ENCODE measurements around the gene MARS1. TPM values are rescaled to one million over a fixed set of nuclear protein-coding genes. Genes with fewer than 3 reads are reported as not detected.
A peak's percentile ranks its signal among the peaks of the same experiment; 100 is the strongest.
"Not testable (repeated sequence)": the region's sequence is repeated elsewhere in the genome, so short reads cannot be mapped to it uniquely, and the experiment has no call there.

Gene MARS1
- total RNA-seq, 1 donor from 2014 or later = 316 TPM

DNA sequence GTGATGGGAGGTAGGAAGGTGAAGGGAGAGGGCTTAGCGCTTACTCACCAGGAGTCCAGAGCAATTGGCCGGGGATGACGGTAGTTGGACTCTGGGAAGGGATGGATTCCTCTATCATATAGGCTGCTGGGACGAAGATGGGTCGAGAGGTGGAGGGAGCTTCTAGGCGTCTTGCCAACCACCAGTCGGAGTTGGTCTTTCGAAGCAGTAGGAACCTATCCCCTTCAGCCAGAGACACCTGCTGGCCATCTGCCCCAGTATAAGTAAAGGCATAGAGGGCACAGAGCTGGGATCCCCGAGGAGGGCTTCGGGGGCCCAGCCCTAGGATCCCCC, 8.9 kb upstream of the MARS1 start:
- H3K27me3 Mint-ChIP-seq = no peaks in the 10 kb centered on the region
- peak overlapping the region; percentile 97 for H3K27ac Mint-ChIP-seq
- intact Hi-C loops (cut with micrococcal nuclease) = loop anchor here (1.0 to 10.0 kb wide), 6 partner anchors 8 to 472 kb away; partner anchors contain the start of genes DDIT3, OS9, PIP4K2C and ZBTB39
- peaks cover 42% of the 10 kb centered on the region for H3K36me3 Mint-ChIP-seq (ENCODE audit: low read depth)
- no peaks in the 10 kb centered on the region for H3K9me3 Mint-ChIP-seq
- no peak for DNase-seq
- peak overlapping the region; percentile 96 for H3K4me3 Mint-ChIP-seq
- H3K4me1 Mint-ChIP-seq = peaks cover 63% of the 10 kb centered on the region

DNA sequence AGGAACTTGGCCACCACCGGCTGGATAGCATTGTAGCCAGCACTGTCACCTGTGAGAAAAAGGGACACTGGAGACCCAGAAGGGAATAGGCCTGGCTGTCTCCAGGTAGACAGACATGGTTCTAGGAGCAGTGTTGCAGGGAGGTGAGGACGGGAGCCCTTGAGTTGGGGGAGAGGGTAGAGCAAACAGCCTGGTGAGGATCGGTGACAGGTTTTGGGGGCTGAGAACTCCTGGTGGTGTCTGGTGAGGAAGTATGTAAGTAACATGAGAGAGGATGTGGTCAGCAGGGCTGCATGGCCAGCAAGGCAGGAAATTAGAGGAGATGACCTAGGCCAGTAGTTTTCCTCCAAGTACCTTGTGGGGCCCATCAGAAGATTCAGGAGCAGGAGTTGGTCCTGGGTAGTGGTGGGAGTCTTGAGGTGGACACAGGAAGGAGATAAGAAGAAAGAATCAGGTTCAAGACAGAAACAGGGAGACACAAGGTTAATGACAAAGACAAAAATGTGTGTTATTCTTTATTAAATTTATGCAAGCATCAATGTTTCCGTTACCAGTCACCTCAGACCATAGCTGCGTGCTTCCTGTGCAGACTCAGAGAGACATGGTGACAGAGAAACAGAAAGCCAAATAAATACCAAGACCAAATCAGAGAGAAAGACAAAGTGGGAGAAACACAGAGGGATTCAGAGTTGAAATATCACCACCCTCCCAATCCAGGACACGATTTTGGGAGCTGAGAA, 8.3 kb upstream of the MARS1 start, which contains the start of gene ARHGAP9:
Gene ARHGAP9, minus strand, starts transcription at position 491 of the 740 bp plus-strand sequence. Its CDS starts 460 bp downstream, at position 31.
- peaks cover 57% of the 10 kb centered on the region for H3K4me1 Mint-ChIP-seq
- peak within 1 kb of the TSS; percentile 97 for H3K27ac Mint-ChIP-seq
- DNase-seq = peak; percentile 88
- H3K36me3 Mint-ChIP-seq (ENCODE audit: low read depth) = peaks cover 37% of the 10 kb centered on the region
- H3K4me3 Mint-ChIP-seq = peak within 1 kb of the TSS; percentile 96
- no peaks in the 10 kb centered on the region for H3K9me3 Mint-ChIP-seq
- H3K27me3 Mint-ChIP-seq = no peaks in the 10 kb centered on the region
- intact Hi-C loops (cut with micrococcal nuclease) = loop anchor here (1.0 to 10.0 kb wide), 6 partner anchors 8 to 472 kb away; partner anchors contain the start of genes DDIT3, OS9, PIP4K2C and ZBTB39

DNA sequence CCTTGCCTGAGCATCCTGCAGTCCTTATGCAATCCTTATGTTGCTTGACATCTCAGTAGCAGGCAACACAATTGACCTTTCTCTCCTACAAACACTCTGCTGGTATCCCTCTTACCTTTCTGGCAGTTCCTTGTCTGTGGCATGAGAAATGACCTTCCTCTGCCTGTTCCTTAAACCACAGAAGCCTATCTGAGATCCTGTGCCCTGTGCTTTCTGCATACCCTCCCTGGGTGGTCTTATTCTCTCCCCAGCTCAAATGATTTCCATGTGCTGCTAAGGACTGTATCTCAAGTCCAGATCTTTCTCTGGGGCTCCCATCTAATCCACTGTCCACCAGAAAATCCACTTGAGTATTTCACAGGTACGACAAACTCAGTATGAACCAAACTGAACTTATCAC, 6.2 kb upstream of the MARS1 start:
- intact Hi-C loops (cut with micrococcal nuclease) = no loop called here
- no peak for DNase-seq
- H3K36me3 Mint-ChIP-seq (ENCODE audit: low read depth) = peaks cover 22% of the 10 kb centered on the region
- H3K27ac Mint-ChIP-seq = peak overlapping the region; percentile 97
- H3K4me3 Mint-ChIP-seq = no peak overlapping the region
- H3K27me3 Mint-ChIP-seq = no peaks in the 10 kb centered on the region
- H3K9me3 Mint-ChIP-seq = no peaks in the 10 kb centered on the region
- H3K4me1 Mint-ChIP-seq = peaks cover 47% of the 10 kb centered on the region

DNA sequence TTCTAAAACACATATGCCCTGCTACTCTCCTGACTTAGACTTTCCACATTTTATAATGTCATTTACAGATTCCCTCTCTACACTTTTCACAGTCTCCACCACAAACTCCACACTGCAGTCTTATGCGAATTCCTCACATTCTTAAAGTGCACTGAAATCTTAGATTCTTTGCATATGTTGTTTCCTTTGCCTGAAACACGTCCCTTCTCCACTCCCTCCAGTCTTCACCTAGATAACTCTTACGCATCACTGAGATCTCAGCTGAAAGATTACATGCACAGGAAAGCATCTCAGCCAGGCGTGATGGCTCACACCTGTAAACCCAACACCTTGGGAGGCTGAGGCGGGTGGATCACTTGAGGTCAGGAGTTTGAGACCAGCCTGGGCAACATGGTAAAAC, 4.4 kb upstream of the MARS1 start:
- Mint-ChIP-seq H3K9me3 (no peaks in the 10 kb centered on the region), H3K27ac (peak overlapping the region; percentile 17), H3K36me3 (ENCODE audit: low read depth) (peaks cover 16% of the 10 kb centered on the region), H3K4me1 (peaks cover 36% of the 10 kb centered on the region), H3K4me3 (no peak overlapping the region), H3K27me3 (peaks cover 2% of the 10 kb centered on the region)
- DNase-seq = no peak
- intact Hi-C loops (cut with micrococcal nuclease) = no loop called here

DNA sequence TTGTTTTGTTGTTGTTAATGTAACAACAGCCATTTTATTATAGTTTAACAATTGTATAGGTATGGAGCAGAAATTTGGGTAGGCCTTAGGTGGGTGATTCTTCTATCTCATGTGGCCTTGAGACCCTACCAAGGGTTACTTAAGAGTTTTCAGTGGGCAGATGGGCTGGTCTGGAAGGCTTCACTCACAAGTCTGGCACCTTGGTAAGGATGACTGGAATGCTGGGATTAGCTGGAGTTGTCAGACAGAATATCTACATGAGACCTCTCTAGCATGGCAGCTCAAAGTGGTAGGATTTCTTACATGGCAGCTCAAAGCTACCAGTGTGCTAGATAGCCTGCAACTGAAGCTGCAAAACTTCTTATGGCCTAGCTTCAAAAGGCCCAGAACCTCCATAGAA, 2.2 kb upstream of the MARS1 start:
- H3K4me1 Mint-ChIP-seq = peaks cover 28% of the 10 kb centered on the region
- peaks cover 31% of the 10 kb centered on the region for H3K36me3 Mint-ChIP-seq (ENCODE audit: low read depth)
- no peak overlapping the region for H3K27ac Mint-ChIP-seq
- no peak overlapping the region for H3K4me3 Mint-ChIP-seq
- intact Hi-C loops (cut with micrococcal nuclease) = no loop called here
- no peaks in the 10 kb centered on the region for H3K9me3 Mint-ChIP-seq
- no peak for DNase-seq
- H3K27me3 Mint-ChIP-seq = peaks cover 2% of the 10 kb centered on the region

DNA sequence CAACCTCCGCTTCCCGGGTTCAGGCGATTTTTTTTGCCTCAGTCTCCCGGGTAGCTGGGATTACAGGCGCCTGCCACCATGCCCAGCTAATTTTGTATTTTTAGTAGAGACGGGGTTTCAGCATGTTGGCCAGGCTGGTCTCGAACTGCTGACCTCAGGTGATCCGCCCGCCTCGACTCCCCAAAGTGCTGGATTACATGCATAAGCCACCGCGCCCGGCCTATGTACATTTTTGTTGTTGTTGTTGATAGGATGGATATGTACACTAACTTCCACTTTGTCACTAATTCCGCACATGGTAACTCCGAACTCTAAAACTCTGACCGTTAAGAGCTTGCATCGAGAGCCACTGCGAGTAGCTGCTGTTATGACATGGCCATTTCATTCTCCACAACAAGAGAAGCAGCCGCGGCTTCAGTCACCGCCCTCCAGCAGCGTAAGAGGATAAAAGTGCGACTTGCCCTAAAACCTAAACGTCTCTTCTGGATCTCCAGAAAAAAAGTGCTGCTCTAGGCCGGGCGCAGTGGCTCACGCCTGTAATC, 742 bp upstream of the MARS1 start:
- no peak overlapping the region for H3K4me3 Mint-ChIP-seq
- peaks cover 39% of the 10 kb centered on the region for H3K36me3 Mint-ChIP-seq (ENCODE audit: low read depth)
- no peaks in the 10 kb centered on the region for H3K9me3 Mint-ChIP-seq

DNA sequence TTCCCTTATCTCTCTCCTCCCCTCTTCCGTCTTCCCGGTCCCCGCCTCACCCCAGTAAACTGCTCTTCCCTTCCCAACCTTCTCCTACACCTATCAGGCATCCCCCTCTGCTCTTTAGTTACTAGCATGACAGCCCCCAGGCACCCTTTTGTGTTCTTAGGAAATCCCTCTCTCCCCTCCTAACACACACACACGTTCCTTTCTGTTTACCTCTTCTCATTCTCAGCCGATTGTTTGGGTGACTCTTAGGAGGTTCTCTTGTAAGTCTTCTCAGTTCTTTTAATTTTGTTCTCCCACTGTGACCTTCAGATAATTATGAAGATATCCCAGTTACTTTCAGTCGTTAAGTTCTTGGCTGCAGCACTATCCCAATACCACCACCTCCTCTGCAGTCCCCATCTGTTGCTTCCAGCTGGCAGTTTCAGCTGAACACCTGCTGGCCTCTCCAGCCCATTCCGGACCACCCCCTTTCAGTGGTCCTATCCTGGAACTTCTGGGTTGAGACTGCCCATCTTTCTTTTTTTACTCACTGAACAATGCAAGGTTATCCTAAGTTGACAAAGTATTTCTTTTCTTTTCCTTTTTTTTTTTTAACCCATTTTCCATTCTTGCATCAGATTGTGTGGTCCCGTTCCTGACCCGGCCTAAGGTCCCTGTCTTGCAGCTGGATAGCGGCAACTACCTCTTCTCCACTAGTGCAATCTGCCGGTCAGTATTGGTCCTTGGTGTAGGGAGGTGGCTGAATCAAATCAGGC, 711 bp downstream of the MARS1 start:
- Mint-ChIP-seq H3K27me3 (peaks cover 2% of the 10 kb centered on the region), H3K27ac (peak overlapping the region; percentile 93), H3K4me1 (peaks cover 26% of the 10 kb centered on the region), H3K9me3 (no peaks in the 10 kb centered on the region), H3K36me3 (ENCODE audit: low read depth) (peaks cover 48% of the 10 kb centered on the region), H3K4me3 (peak overlapping the region; percentile 96)
- DNase-seq = peak; percentile 68
- intact Hi-C loops (cut with micrococcal nuclease) = no loop called here

More for the DNA sequence above, 742 bp upstream of the MARS1 start:
- DNase-seq = no peak
- peaks cover 2% of the 10 kb centered on the region for H3K27me3 Mint-ChIP-seq
- intact Hi-C loops (cut with micrococcal nuclease) = loop anchor here (1.0 kb wide), 3 partner anchors 8 to 60 kb away; partner anchors contain the start of genes ARHGAP9, DCTN2 and DDIT3
- peaks cover 23% of the 10 kb centered on the region for H3K4me1 Mint-ChIP-seq
- H3K27ac Mint-ChIP-seq = peak overlapping the region; percentile 93

DNA sequence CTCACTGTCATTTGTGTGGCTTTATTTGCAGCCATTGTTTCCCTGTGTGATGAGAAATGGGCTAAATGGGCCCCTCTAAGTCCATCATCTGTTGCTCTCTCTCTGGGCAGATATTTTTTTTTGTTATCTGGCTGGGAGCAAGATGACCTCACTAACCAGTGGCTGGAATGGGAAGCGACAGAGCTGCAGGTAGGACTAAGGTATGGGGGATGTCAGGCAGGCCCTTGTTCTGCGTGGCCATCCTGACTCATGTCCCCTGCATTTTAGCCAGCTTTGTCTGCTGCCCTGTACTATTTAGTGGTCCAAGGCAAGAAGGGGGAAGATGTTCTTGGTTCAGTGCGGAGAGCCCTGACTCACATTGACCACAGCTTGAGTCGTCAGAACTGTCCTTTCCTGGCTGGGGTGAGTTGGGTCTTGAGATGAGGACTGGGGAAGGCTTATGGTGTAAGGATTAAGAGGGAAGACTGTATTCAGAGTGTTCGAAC, 1.3 kb downstream of the MARS1 start:
- peaks cover 26% of the 10 kb centered on the region for H3K4me1 Mint-ChIP-seq
- H3K9me3 Mint-ChIP-seq = no peaks in the 10 kb centered on the region
- peaks cover 51% of the 10 kb centered on the region for H3K36me3 Mint-ChIP-seq (ENCODE audit: low read depth)
- peak overlapping the region; percentile 96 for H3K4me3 Mint-ChIP-seq
- peak overlapping the region; percentile 93 for H3K27ac Mint-ChIP-seq
- DNase-seq = no peak
- intact Hi-C loops (cut with micrococcal nuclease) = no loop called here
- peaks cover 2% of the 10 kb centered on the region for H3K27me3 Mint-ChIP-seq

DNA sequence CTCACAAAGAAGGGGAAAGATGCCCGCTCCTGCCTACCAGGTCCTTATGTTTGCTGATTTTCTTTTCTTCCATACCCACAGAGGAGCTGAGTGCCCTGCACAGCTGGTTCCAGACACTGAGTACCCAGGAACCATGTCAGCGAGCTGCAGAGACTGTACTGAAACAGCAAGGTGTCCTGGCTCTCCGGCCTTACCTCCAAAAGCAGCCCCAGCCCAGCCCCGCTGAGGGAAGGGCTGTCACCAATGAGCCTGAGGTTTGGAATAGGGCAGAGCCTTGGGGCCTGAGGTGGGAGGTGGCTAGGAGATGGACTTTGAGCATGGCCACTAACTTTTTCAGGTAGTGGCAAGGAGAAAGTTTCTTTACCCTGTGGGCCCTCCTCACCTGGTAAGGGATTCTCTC, 2.3 kb downstream of the MARS1 start:
- intact Hi-C loops (cut with micrococcal nuclease) = no loop called here
- Mint-ChIP-seq H3K27ac (peak overlapping the region; percentile 29), H3K36me3 (ENCODE audit: low read depth) (peaks cover 54% of the 10 kb centered on the region)

DNA sequence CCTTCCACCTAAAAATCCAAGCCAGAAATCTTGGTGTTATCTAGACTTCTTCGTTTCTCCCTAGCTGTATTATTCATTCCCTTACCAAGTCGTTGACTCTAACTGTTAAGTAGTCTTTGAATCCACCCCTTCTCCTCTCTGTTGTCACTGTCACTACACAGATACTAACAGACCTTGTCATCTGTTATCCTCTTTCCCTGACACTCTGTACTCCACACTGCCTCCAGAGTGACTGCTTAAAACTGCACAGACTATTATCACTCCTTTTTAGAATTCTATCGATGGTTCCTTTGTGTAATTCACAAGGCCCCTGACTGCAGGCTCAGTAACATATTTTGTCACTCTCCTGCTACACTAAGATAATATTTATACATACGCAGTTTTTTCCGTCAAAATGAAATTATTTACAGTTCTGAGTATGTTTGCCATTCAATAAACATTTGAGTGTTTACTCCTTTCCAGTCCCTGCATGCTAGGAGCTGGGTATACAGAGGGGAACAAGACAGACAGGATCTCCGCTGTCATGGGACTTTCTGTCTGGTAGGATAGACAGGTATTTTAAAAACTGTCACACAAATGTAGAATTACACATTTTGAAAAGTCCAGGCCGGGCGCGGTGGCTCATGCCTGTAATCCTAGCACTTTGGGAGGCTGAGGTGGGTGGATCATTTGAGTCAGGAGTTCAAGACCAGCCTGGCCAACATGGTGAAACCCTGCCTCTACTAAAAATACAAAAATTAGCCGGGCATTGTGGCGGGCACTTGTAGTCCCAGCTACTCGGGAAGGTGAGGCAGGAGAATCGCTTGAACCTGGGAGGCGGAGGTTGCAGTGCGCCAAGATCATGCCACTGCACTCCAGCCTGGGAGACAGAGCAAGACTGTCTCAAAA, 3.8 kb downstream of the MARS1 start:
- peak overlapping the region; percentile 81 for H3K27ac Mint-ChIP-seq
- DNase-seq = no peak
- H3K36me3 Mint-ChIP-seq (ENCODE audit: low read depth) = peaks cover 67% of the 10 kb centered on the region
- intact Hi-C loops (cut with micrococcal nuclease) = no loop called here
- no peaks in the 10 kb centered on the region for H3K9me3 Mint-ChIP-seq
- H3K27me3 Mint-ChIP-seq = peaks cover 2% of the 10 kb centered on the region
- H3K4me1 Mint-ChIP-seq = peaks cover 26% of the 10 kb centered on the region
- H3K4me3 Mint-ChIP-seq = peak overlapping the region; percentile 8

More for the DNA sequence above, 2.3 kb downstream of the MARS1 start:
- no peak for DNase-seq
- Mint-ChIP-seq H3K27me3 (peaks cover 2% of the 10 kb centered on the region), H3K4me1 (peaks cover 26% of the 10 kb centered on the region), H3K9me3 (no peaks in the 10 kb centered on the region), H3K4me3 (peak overlapping the region; percentile 96)

DNA sequence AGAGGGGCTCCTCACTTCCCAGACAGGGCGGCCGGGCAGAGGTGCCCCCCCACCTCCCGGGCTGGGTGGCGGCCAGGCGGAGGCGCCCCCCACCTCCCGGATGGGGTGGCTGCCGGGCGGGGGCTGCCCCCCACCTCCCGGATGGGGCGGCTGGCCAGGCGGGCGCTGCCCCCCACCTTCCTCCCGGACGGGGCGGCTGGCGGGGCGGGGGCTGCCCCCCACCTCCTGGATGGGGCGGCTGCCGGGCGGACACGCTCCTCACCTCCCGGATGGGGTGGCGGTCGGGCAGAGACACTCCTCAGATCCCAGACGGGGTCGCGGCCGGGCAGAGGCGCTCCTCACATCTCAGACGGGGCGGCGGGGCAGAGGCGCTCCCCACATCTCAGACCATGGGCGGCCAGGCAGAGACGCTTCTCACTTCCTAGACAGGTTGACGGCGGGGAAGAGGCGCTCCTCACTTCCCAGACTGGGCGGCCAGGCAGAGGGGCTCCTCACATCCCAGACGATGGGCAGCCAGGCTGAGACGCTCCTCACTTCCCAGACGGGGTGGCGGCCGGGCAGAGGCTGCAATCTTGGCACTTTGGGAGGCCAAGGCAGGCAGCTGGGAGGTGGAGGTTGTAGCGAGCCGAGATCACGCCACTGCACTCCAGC, 7.3 kb downstream of the MARS1 start:
- H3K27ac Mint-ChIP-seq; H3K27me3 Mint-ChIP-seq; H3K4me3 Mint-ChIP-seq; H3K9me3 Mint-ChIP-seq; intact Hi-C loops (cut with micrococcal nuclease); DNase-seq: not testable (repeated sequence)
- Mint-ChIP-seq H3K4me1 (peaks cover 18% of the 10 kb centered on the region), H3K36me3 (ENCODE audit: low read depth) (peaks cover 73% of the 10 kb centered on the region)

DNA sequence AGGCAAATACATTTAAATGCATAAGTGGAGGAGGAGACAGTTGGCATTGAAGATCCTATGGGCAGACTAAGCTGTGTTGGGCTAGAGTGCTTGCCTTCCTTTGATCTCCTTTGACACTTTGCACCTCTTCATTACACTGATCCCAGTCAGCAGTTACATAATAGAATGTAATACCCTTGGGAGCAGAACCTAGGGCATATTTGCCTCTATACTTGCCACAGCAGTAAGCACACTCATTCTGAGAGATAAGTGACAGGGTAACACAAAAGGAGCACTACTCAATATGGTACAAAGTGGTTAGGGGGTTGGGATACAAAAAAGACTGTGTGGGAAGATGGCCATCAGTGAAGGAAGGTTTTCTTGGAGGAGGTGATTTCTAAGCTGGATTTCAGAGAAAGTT, 9.0 kb downstream of the MARS1 start:
- Mint-ChIP-seq H3K4me1 (peaks cover 14% of the 10 kb centered on the region), H3K36me3 (ENCODE audit: low read depth) (peaks cover 74% of the 10 kb centered on the region), H3K9me3 (peaks cover 4% of the 10 kb centered on the region), H3K27ac (peak overlapping the region; percentile 31), H3K4me3 (no peak overlapping the region), H3K27me3 (no peaks in the 10 kb centered on the region)
- DNase-seq = no peak
- intact Hi-C loops (cut with micrococcal nuclease) = no loop called here
